Tibial artery (tissue), 4 donors: ENCODE results near the gene CMTM7.

Experiments used
- DNase-seq, 2 donors: peaks; one replicate each; pipeline ENCODE4 v3.0.0-alpha.2; 2019
- H3K27ac ChIP-seq, 2 donors: fragments of 200-600 bp; sonication (generic) in 1 of 2; 1 replicate in 1 of 2; 2 replicates in 1 of 2; pipeline ENCODE4 v1.5.1; 2018 to 2019; ENCODE audit warnings: mild to moderate bottlenecking in 1 of 2
- H3K27me3 ChIP-seq, 2 donors: fragments of 200-600 bp; sonication (generic) in 1 of 2; one replicate each; pipeline versions ENCODE4 v1.5.1 to v1.6.0; 2016 to 2019
- H3K36me3 ChIP-seq, 3 donors: fragments of 200-600 bp; sonication (generic) in 2 of 3; one replicate each; pipeline ENCODE4 v1.5.1; 2016 to 2019; ENCODE audit warnings: mild to moderate bottlenecking in 2 of 3
- H3K4me1 ChIP-seq, 4 donors: fragments of 200-600 bp; sonication (generic) in 2 of 4; 1 replicate in 3 of 4; 2 replicates in 1 of 4; pipeline ENCODE4 v1.5.1; 2016 to 2019
- H3K4me3 ChIP-seq, 2 donors: fragments of 200-600 bp; sonication (generic) in 1 of 2; 1 replicate in 1 of 2; 2 replicates in 1 of 2; pipeline ENCODE4 v1.5.1; 2018 to 2019; ENCODE audit warnings: mild to moderate bottlenecking in 2 of 2
- H3K9me3 ChIP-seq, 3 donors: fragments of 200-600 bp; sonication (generic) in 1 of 3; one replicate each; pipeline ENCODE4 v1.5.1; 2016 to 2019
- CTCF ChIP-seq, 2 experiments: fragments of 200-600 bp in 1 of 2; fragments of 450-650 bp in 1 of 2; IDR thresholded peaks; one replicate each; pipeline ENCODE4 v1.5.1; 2017 to 2019; ENCODE audit warnings: antibody characterized with exemption in 2 of 2, mild to moderate bottlenecking in 1 of 2, moderate library complexity in 1 of 2
- intact Hi-C: fragments of 100-400 bp; cut with DNase I; formaldehyde crosslinking; loops from one replicate; pipeline ENCODE4 v1.15.0; 2023; ENCODE audit warnings: low total_unique reads

CMTM7 gene

GRCh38 chr3:32419742-32420125 is 28.1 kb downstream of the CMTM7 start:
- no peaks in the 10 kb centered on the region for H3K9me3 ChIP-seq
- intact Hi-C loops, result no loop called here
- no peak for TF ChIP-seq CTCF (IDR thresholded peaks at IDR 0.05)

GRCh38 chr3:32420126-32421038 is 28.7 kb downstream of the CMTM7 start:
- H3K27me3 ChIP-seq, result no peaks in the 10 kb centered on the region
- no peak for TF ChIP-seq CTCF (IDR thresholded peaks at IDR 0.05)
- H3K27ac ChIP-seq, result no peak overlapping the region
- peaks cover 0 to 35% (median 20%) of the 10 kb centered on the region in 4 donors for H3K4me1 ChIP-seq
- no peak for DNase-seq
- no peaks in the 10 kb centered on the region for H3K9me3 ChIP-seq
- H3K4me3 ChIP-seq, result no peak overlapping the region
- intact Hi-C loops, result no loop called here
- H3K36me3 ChIP-seq, result no peaks in the 10 kb centered on the region

More at GRCh38 chr3:32419742-32420125, 28.1 kb downstream of the CMTM7 start:
- Histone ChIP-seq H3K4me1 (peaks cover 0 to 35% (median 20%) of the 10 kb centered on the region in 4 donors), H3K27ac (no peak overlapping the region), H3K36me3 (no peaks in the 10 kb centered on the region), H3K27me3 (no peaks in the 10 kb centered on the region), H3K4me3 (no peak overlapping the region)
- no peak for DNase-seq

- intact Hi-C loops, result no loop called here
- peaks cover 0 to 35% (median 20%) of the 10 kb centered on the region in 4 donors for H3K4me1 ChIP-seq
- H3K27ac ChIP-seq, result peak overlapping the region; percentile 72 to 73
- H3K9me3 ChIP-seq, result no peaks in the 10 kb centered on the region
- no peak for DNase-seq
- H3K36me3 ChIP-seq, result no peaks in the 10 kb centered on the region
- H3K27me3 ChIP-seq, result no peaks in the 10 kb centered on the region
- TF ChIP-seq CTCF (IDR thresholded peaks at IDR 0.05), result no peak
- H3K4me3 ChIP-seq, result no peak overlapping the region
Measured at GRCh38 chr3:32421185-32421584, 29.5 kb downstream of the CMTM7 start.

GRCh38 chr3:32421991-32422859 is 30.6 kb downstream of the CMTM7 start:
- Histone ChIP-seq H3K27ac (peak overlapping the region; percentile 72 to 73), H3K27me3 (no peaks in the 10 kb centered on the region), H3K4me3 (no peak overlapping the region), H3K36me3 (no peaks in the 10 kb centered on the region), H3K4me1 (peaks cover 0 to 35% (median 20%) of the 10 kb centered on the region in 4 donors), H3K9me3 (no peaks in the 10 kb centered on the region)
- intact Hi-C loops, result no loop called here
- TF ChIP-seq CTCF (IDR thresholded peaks at IDR 0.05), result no peak
- DNase-seq, result peak; percentile 89 to 96

GRCh38 chr3:32422943-32423342 is 31.3 kb downstream of the CMTM7 start:
- no peaks in the 10 kb centered on the region for H3K36me3 ChIP-seq
- no peaks in the 10 kb centered on the region for H3K27me3 ChIP-seq
- H3K9me3 ChIP-seq, result no peaks in the 10 kb centered on the region
- DNase-seq, result no peak
- peaks cover 0 to 35% (median 20%) of the 10 kb centered on the region in 4 donors for H3K4me1 ChIP-seq
- no peak overlapping the region for H3K27ac ChIP-seq
- intact Hi-C loops, result no loop called here
- TF ChIP-seq CTCF (IDR thresholded peaks at IDR 0.05), result no peak
- H3K4me3 ChIP-seq, result no peak overlapping the region
